ENCODE measurements around the gene ZNF76. TPM values are rescaled to one million over a fixed set of nuclear protein-coding genes. Genes with fewer than 3 reads are reported as not detected.

ZNF76 gene
- total and polyA plus RNA-seq, 2 of the 13 experiments (the other 11 are each of a cell fraction or from before 2014, with no cell fraction given): 13.2 to 26.4 TPM

- TF ChIP-seq ZXDC (CRISPR knock-in tag; IDR thresholded peaks at IDR 0.05) (peak; percentile 51; the same call in 1 of the 2 replicates), KLF9 (CRISPR knock-in tag; IDR thresholded peaks at IDR 0.05; ENCODE audit: low read depth) (peak; percentile 95; the same call in 1 of the 2 replicates), SIX1 (CRISPR knock-in tag; IDR thresholded peaks at IDR 0.05; ENCODE audit: borderline replicate concordance) (peak; percentile 51; the same call in 1 of the 2 replicates), ZBTB49 (CRISPR knock-in tag; IDR thresholded peaks at IDR 0.05; ENCODE audit: borderline replicate concordance) (no peak), HNF4G (IDR thresholded peaks at IDR 0.05; ENCODE audit: borderline replicate concordance, low read depth, low read length) (0 out of 2 replicates have a peak, but pooled peaks have one; percentile 8), HNF4G (CRISPR knock-in tag; IDR thresholded peaks at IDR 0.05; ENCODE audit: borderline replicate concordance, low read depth) (peak; percentile 59; the same call in 1 of the 2 replicates), ZNF337 (CRISPR knock-in tag; IDR thresholded peaks at IDR 0.05; ENCODE audit: borderline replicate concordance, low read depth) (no peak; the same call in 1 of the 2 replicates), TARDBP (CRISPR knock-in tag; IDR thresholded peaks at IDR 0.05) (peak; percentile 60; the same call in 1 of the 2 replicates), LCORL (IDR thresholded peaks at IDR 0.05) (peak; percentile 97), LCORL (CRISPR knock-in tag; IDR thresholded peaks at IDR 0.05) (peak; percentile 98), ZSCAN29 (CRISPR knock-in tag; conservative IDR thresholded peaks at IDR 0.05) (peak; percentile 66; the same call in 1 of the 2 replicates), POGZ (CRISPR knock-in tag; IDR thresholded peaks at IDR 0.05) (peak; percentile 77), ZNF460 (CRISPR knock-in tag; IDR thresholded peaks at IDR 0.05; ENCODE audit: borderline replicate concordance) (no peak; the same call in 1 of the 2 replicates), ZNF576 (CRISPR knock-in tag; IDR thresholded peaks at IDR 0.05) (no peak), FOXC1 (CRISPR knock-in tag; IDR thresholded peaks at IDR 0.05; ENCODE audit: borderline replicate concordance) (no peak; the same call in 1 of the 2 replicates), RBM39 (IDR thresholded peaks at IDR 0.05; ENCODE audit: low read depth, low read length, poor library complexity, severe bottlenecking) (no peak), CCDC6 (CRISPR knock-in tag; IDR thresholded peaks at IDR 0.05) (0 out of 2 replicates have a peak, but pooled peaks have one; percentile 12), MXD1 (CRISPR knock-in tag; IDR thresholded peaks at IDR 0.05) (peak; percentile 44; the same call in 1 of the 2 replicates), PRPF4 (IDR thresholded peaks at IDR 0.05; ENCODE audit: low read depth, low read length, poor library complexity, severe bottlenecking) (no peak), CBX1 (IDR thresholded peaks at IDR 0.05; ENCODE audit: low read depth) (no peak), ELF3 (CRISPR knock-in tag; IDR thresholded peaks at IDR 0.05) (peak; percentile 63; the same call in 1 of the 2 replicates)
Measured at GRCh38 chr6:35342258-35343091, 82.9 kb downstream of the ZNF76 start, which contains the start of gene PPARD (continued).
